H1 (cell line): ENCODE data around the gene ROPN1. TPM values are rescaled to one million over a fixed set of nuclear protein-coding genes. Genes with fewer than 3 reads are reported as not detected.

Experiments used
- CTCF ChIA-PET: fragments of 300-600 bp; sonication (Branson Sonifier 250); formaldehyde crosslinking; loops from one replicate; lab custom pipeline; 2021; ENCODE audit not compliant: partially characterized antibody; lab: Charles Lee
- POLR2A ChIA-PET: fragments of 300-600 bp; sonication (Branson Sonifier 250); formaldehyde crosslinking; loops from one replicate; lab custom pipeline; 2021; ENCODE audit warnings: inconsistent platforms; ENCODE audit not compliant: partially characterized antibody; lab: Charles Lee
- DNase-seq, 2 experiments: peaks; one replicate each; pipeline versions ENCODE4 v3.0.0 to v3.0.0-alpha.2; 2010 to 2022; ENCODE audit warnings: low spot score in 2 of 2, low read depth in 1 of 2, mixed read lengths in 1 of 2
- FAIRE-seq: peaks from 2 replicates; lab custom pipeline; 2011; peaks lifted over from hg19 to GRCh38; lab: Jason Lieb, UNC
- H2AFZ ChIP-seq: 2 replicates; pipeline ENCODE4 v1.8.1; 2012; ENCODE audit warnings: low read length, inconsistent platforms
- H2AK5ac ChIP-seq: 2 replicates; pipeline ENCODE4 v1.6.1; 2013; ENCODE audit warnings: low read depth, low read length
- H2BK120ac ChIP-seq: replicated peaks from 2 replicates; pipeline ENCODE3; 2013; ENCODE audit warnings: low read depth, low read length, inconsistent platforms
- H2BK12ac ChIP-seq: 2 replicates; pipeline ENCODE4 v1.6.1; 2013; ENCODE audit warnings: low read depth, low read length
- H2BK15ac ChIP-seq: 2 replicates; pipeline ENCODE4 v1.6.1; 2013; ENCODE audit warnings: low read length
- H2BK20ac ChIP-seq: 2 replicates; pipeline ENCODE4 v1.6.1; 2013; ENCODE audit warnings: low read length
- H2BK5ac ChIP-seq: 2 replicates; pipeline ENCODE4 v1.6.1; 2013; ENCODE audit warnings: low read depth, low read length
- H3K14ac ChIP-seq: 2 replicates; pipeline ENCODE4 v1.6.1; 2013; ENCODE audit warnings: inconsistent platforms; ENCODE audit not compliant: insufficient read length
- H3K18ac ChIP-seq: 2 replicates; pipeline ENCODE4 v1.6.1; 2013; ENCODE audit warnings: low read length; ENCODE audit errors: extremely low read depth
- H3K23ac ChIP-seq: 2 replicates; pipeline ENCODE4 v1.6.1; 2013; ENCODE audit warnings: inconsistent platforms; ENCODE audit not compliant: insufficient read length
- H3K23me2 ChIP-seq: 2 replicates; pipeline ENCODE4 v1.6.1; 2013; ENCODE audit warnings: low read depth, low read length
- H3K27ac ChIP-seq: 2 replicates; pipeline ENCODE4 v1.6.1; 2011; ENCODE audit warnings: low read depth, low read length, inconsistent platforms
- H3K27me3 ChIP-seq, 4 experiments: replicated peaks in 1 of 4; 1 replicate in 1 of 4; 2 replicates in 3 of 4; pipeline versions ENCODE4 v1.6.1 to v1.8.1; 2011 to 2013; ENCODE audit warnings: low read length in 3 of 4, mild to moderate bottlenecking in 3 of 4, inconsistent platforms in 2 of 4, mixed read lengths in 2 of 4, moderate library complexity in 1 of 4; ENCODE audit not compliant: control insufficient read depth in 3 of 4, insufficient read depth in 3 of 4; ENCODE audit errors: extremely low read depth in 1 of 4
- H3K36me3 ChIP-seq, 4 experiments: 2 replicates each; pipeline versions ENCODE4 v1.6.1 to v1.8.1; 2011 to 2013; ENCODE audit warnings: mild to moderate bottlenecking in 4 of 4, low read length in 3 of 4, moderate library complexity in 2 of 4, control low read depth in 1 of 4, inconsistent platforms in 1 of 4; ENCODE audit not compliant: insufficient read depth in 4 of 4, control insufficient read depth in 2 of 4
- H3K4ac ChIP-seq: replicated peaks from 2 replicates; pipeline ENCODE3; 2013; ENCODE audit warnings: low read length, low read depth, mixed read lengths, inconsistent platforms; ENCODE audit not compliant: insufficient read length
- H3K4me1 ChIP-seq, 4 experiments: replicated peaks in 1 of 4; 1 replicate in 1 of 4; 2 replicates in 3 of 4; pipeline versions ENCODE4 v1.6.1 to v1.8.1; 2011 to 2013; ENCODE audit warnings: low read length in 3 of 4, inconsistent platforms in 2 of 4, mixed read lengths in 1 of 4; ENCODE audit not compliant: insufficient read depth in 4 of 4, control insufficient read depth in 3 of 4
- H3K4me2 ChIP-seq, 2 experiments: 2 replicates each; pipeline versions ENCODE4 v1.6.1 to v1.8.1; 2011 to 2013; ENCODE audit warnings: low read depth in 2 of 2, low read length in 2 of 2, control low read depth in 1 of 2, inconsistent platforms in 1 of 2, mild to moderate bottlenecking in 1 of 2; ENCODE audit not compliant: insufficient read depth in 1 of 2
- H3K4me3 ChIP-seq, 4 experiments: fragments of 200-600, 300-600 bp in 1 of 4; sonication (generic), shearing (Covaris generic), sonication (Bioruptor Twin) in 1 of 4; 2 replicates each; pipeline versions ENCODE4 v1.5.1 to v1.8.1; 2011 to 2016; ENCODE audit warnings: low read length in 4 of 4, low read depth in 3 of 4, control low read depth in 2 of 4, inconsistent platforms in 2 of 4, mild to moderate bottlenecking in 2 of 4, mixed read lengths in 1 of 4, moderate library complexity in 1 of 4; ENCODE audit not compliant: insufficient read depth in 2 of 4; ENCODE audit errors: extremely low read depth in 1 of 4
- H3K56ac ChIP-seq: replicated peaks from 2 replicates; pipeline ENCODE3; 2013; ENCODE audit warnings: low read depth, mild to moderate bottlenecking, mixed read lengths, low read length, inconsistent platforms; ENCODE audit not compliant: insufficient read length
- H3K79me1 ChIP-seq: 2 replicates; pipeline ENCODE4 v1.6.1; 2013; ENCODE audit warnings: low read depth, low read length, control low read depth
- H3K79me2 ChIP-seq, 2 experiments: 2 replicates each; pipeline versions ENCODE4 v1.6.1 to v1.8.1; 2012 to 2013; ENCODE audit warnings: low read length in 2 of 2, mild to moderate bottlenecking in 2 of 2, inconsistent platforms in 1 of 2; ENCODE audit not compliant: insufficient read depth in 2 of 2, control insufficient read depth in 1 of 2
- H3K9ac ChIP-seq, 4 experiments: replicated peaks in 1 of 4; 1 replicate in 1 of 4; 2 replicates in 3 of 4; pipeline versions ENCODE4 v1.6.1 to v1.8.1; 2011 to 2013; ENCODE audit warnings: low read depth in 3 of 4, low read length in 3 of 4, control low read depth in 2 of 4, mild to moderate bottlenecking in 2 of 4, moderate library complexity in 2 of 4, inconsistent platforms in 1 of 4; ENCODE audit errors: extremely low read depth in 1 of 4
- H3K9me3 ChIP-seq, 2 experiments: 2 replicates each; pipeline versions ENCODE4 v1.6.1 to v1.8.1; 2012 to 2013; ENCODE audit warnings: mild to moderate bottlenecking in 2 of 2, moderate library complexity in 2 of 2, control low read depth in 1 of 2, inconsistent platforms in 1 of 2, low read depth in 1 of 2, low read length in 1 of 2, mixed read lengths in 1 of 2; ENCODE audit not compliant: insufficient read depth in 2 of 2
- H4K20me1 ChIP-seq, 2 experiments: replicated peaks in 1 of 2; 2 replicates each; pipeline versions ENCODE3 to v1.8.1; 2011 to 2013; ENCODE audit warnings: inconsistent platforms in 2 of 2, low read length in 2 of 2, mild to moderate bottlenecking in 1 of 2; ENCODE audit not compliant: insufficient read depth in 2 of 2, control insufficient read depth in 1 of 2
- H4K5ac ChIP-seq: 2 replicates; pipeline ENCODE4 v1.6.1; 2013; ENCODE audit warnings: low read length, low read depth, mixed read lengths, inconsistent platforms; ENCODE audit not compliant: insufficient read length
- H4K8ac ChIP-seq: 2 replicates; pipeline ENCODE4 v1.8.0; 2013; ENCODE audit warnings: mild to moderate bottlenecking, moderate library complexity, low read length, inconsistent platforms; ENCODE audit not compliant: insufficient read depth; ENCODE audit errors: extremely low read depth
- H4K91ac ChIP-seq: replicated peaks from 2 replicates; pipeline ENCODE3; 2013; ENCODE audit warnings: low read length, mixed read lengths, inconsistent platforms; ENCODE audit not compliant: insufficient read length
- BACH1 ChIP-seq: IDR thresholded peaks from 2 replicates; pipeline ENCODE4 v1.6.1; 2012; ENCODE audit warnings: low read length, improper control_type of control experiment
- BRCA1 ChIP-seq: IDR thresholded peaks from 2 replicates; pipeline ENCODE4 v1.6.1; 2012; ENCODE audit warnings: low read depth, low read length, improper control_type of control experiment
- FOSL1 ChIP-seq: IDR thresholded peaks from 2 replicates; pipeline ENCODE4 v1.6.1; 2011; ENCODE audit warnings: mild to moderate bottlenecking, low read depth, low read length, moderate library complexity; ENCODE audit not compliant: insufficient read depth
- GTF2F1 ChIP-seq: IDR thresholded peaks from 2 replicates; pipeline ENCODE4 v1.6.1; 2012; ENCODE audit warnings: low read depth, low read length, improper control_type of control experiment, borderline replicate concordance
- HDAC6 ChIP-seq: IDR thresholded peaks from one replicate; pipeline ENCODE4 v1.7.1; 2012; ENCODE audit warnings: low read depth, mild to moderate bottlenecking, inconsistent platforms, low read length, moderate library complexity
- KDM4A ChIP-seq: IDR thresholded peaks from one replicate; pipeline ENCODE4 v1.7.1; 2012; ENCODE audit warnings: low read depth, mild to moderate bottlenecking, moderate library complexity, low read length, inconsistent platforms; ENCODE audit not compliant: severe bottlenecking
- NANOG ChIP-seq: IDR thresholded peaks from 2 replicates; pipeline ENCODE4 v1.6.1; 2011; ENCODE audit warnings: low read length, low read depth, mild to moderate bottlenecking, inconsistent platforms; ENCODE audit not compliant: insufficient read depth, poor library complexity, severe bottlenecking
- PHF8 ChIP-seq: fragments of 200-600 bp; sonication (generic); conservative IDR thresholded peaks from 2 replicates; pipeline ENCODE4 v1.7.1; 2012; ENCODE audit warnings: low read depth, mild to moderate bottlenecking, inconsistent platforms, low read length, moderate library complexity
- RAD21 ChIP-seq, 2 experiments: IDR thresholded peaks in 1 of 2; conservative IDR thresholded peaks in 1 of 2; 2 replicates each; pipeline ENCODE4 v1.6.1; 2011; ENCODE audit warnings: low read depth in 2 of 2, low read length in 2 of 2, improper control_type of control experiment in 1 of 2, inconsistent platforms in 1 of 2, mild to moderate bottlenecking in 1 of 2, moderate library complexity in 1 of 2
- RXRA ChIP-seq: IDR thresholded peaks from 2 replicates; pipeline ENCODE4 v1.6.1; 2011; ENCODE audit warnings: low read depth, mild to moderate bottlenecking, low read length, moderate library complexity; ENCODE audit not compliant: insufficient read depth
- YY1 ChIP-seq: IDR thresholded peaks from 2 replicates; pipeline ENCODE4 v1.6.1; 2011; ENCODE audit warnings: low read depth, mild to moderate bottlenecking, low read length
- WGBS, 2 experiments: shearing (Covaris generic) in 1 of 2; methylation state at CpG; one replicate each; pipeline versions ENCODE4 v1.1.6 to v1.1.7; 2013 to 2015; ENCODE audit warnings: low lambda C conversion rate in 2 of 2, mixed read lengths in 2 of 2, inconsistent platforms in 1 of 2, low coverage in 1 of 2, missing lambda C conversion rate in 1 of 2; ENCODE audit not compliant: insufficient replicate concordance in 2 of 2, insufficient coverage in 1 of 2, insufficient read length in 1 of 2; ENCODE audit errors: extremely low coverage in 1 of 2, missing lambda C conversion rate in 1 of 2; 5-methylcytosine and 5-hydroxymethylcytosine counted together
- polyA plus RNA-seq, 7 experiments: library from polyadenylated mRNA; depleted of rRNA in 3 of 7; stranded (reverse) in 5 of 7; unstranded in 2 of 7; fragments of >200 nt in 5 of 7; fragments of 200-250 nt in 2 of 7; gene quantifications; 1 replicate in 5 of 7; 2 replicates in 1 of 7; 4 replicates in 1 of 7; pipeline versions ENCODE4 v1.2.1 to v1.2.3, GENCODE V29; 2011 to 2013; ENCODE audit warnings: missing spikeins in 2 of 7, mixed read lengths in 2 of 7
- total RNA-seq: library from RNA; stranded (reverse); fragmentation: NEBNext Ultra II Directional; extraction: Animal tissue kit (Norgen Biotek cat#: 25700); gene quantifications from 2 replicates; pipeline ENCODE4 v1.2.1, GENCODE V29; 2021
- TF ChIP-seq, protein P1 (sequence below): IDR thresholded peaks from 2 replicates; pipeline ENCODE4 v1.6.1; 2012; ENCODE audit warnings: low read length, inconsistent platforms

The ROPN1 gene
- total and polyA plus RNA-seq, 2 of the 8 experiments (the other 6 are each of a cell fraction or from before 2014, with no cell fraction given), result 0.03 TPM; not detected in 1

DNA sequence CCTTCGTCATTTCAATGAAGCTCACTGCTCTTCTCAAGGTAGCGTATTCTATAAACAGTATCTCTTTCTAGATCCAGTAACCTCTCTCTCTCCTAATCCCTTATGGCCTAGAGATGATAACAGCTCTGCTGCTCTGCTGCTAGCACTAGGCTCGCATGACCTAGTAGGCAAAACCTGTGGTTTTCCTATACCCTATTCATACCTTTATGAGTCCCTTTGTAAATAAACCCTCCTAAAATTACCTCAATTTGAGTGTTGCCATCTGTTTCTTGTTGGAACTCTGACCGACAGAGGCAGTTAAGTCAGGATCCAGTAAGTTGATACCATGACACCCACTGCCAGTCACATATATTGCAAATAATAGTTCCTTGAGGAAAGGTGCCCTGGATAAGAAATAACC, 38.2 kb downstream of the ROPN1 start:
- 85% methylated on average over 4 of the region's 4 CpGs; no CpG with 5 or more reads in 1 of the 2 experiments for WGBS, 2 experiments
- Histone ChIP-seq H3K4me2 (no peak overlapping the region), H3K27ac (no peak overlapping the region), H2BK5ac (no peak overlapping the region), H3K79me2 (peaks cover 0 to 9% of the 10 kb centered on the region in 2 experiments; a peak in 2 of 4 replicates), H4K5ac (no peak overlapping the region), H2AK5ac (no peak overlapping the region), H3K4me3 (no peak overlapping the region), H3K23me2 (no peaks in the 10 kb centered on the region), H3K4ac (no peak overlapping the region), H3K23ac (no peak overlapping the region), H2AFZ (no peak overlapping the region), H4K91ac (no peak overlapping the region), H4K20me1 (no peaks in the 10 kb centered on the region), H2BK20ac (no peak overlapping the region), H2BK15ac (no peak overlapping the region), H3K56ac (no peak overlapping the region), H3K18ac (no peak overlapping the region), H3K36me3 (peaks cover 0 to 69% (median 32%) of the 10 kb centered on the region in 4 experiments; a peak in 7 of 8 replicates), H2BK120ac (no peak overlapping the region), H3K4me1 (no peaks in the 10 kb centered on the region), H3K9me3 (no peaks in the 10 kb centered on the region), H4K8ac (no peak overlapping the region), H3K27me3 (no peaks in the 10 kb centered on the region), H2BK12ac (no peak overlapping the region), H3K79me1 (0 out of 2 replicates have a peak, but pooled peaks cover 2% of the 10 kb centered on the region), H3K14ac (no peak overlapping the region), H3K9ac (no peak overlapping the region)
- no peak for FAIRE-seq
- DNase-seq, result no peak
- ChIA-PET POLR2A (no interaction called here), CTCF (interaction anchor here (0.8 to 1.2 kb wide), 2 partner anchors 10 to 12 kb away, joined by 3 read pairs; no protein-coding TSS in a partner anchor)
- TF ChIP-seq BACH1, result no peak
- no peak for TF ChIP-seq KDM4A
- TF ChIP-seq YY1, result no peak
- no peak for TF ChIP-seq HDAC6
- TF ChIP-seq FOSL1, result no peak
- TF ChIP-seq, protein P1, sequence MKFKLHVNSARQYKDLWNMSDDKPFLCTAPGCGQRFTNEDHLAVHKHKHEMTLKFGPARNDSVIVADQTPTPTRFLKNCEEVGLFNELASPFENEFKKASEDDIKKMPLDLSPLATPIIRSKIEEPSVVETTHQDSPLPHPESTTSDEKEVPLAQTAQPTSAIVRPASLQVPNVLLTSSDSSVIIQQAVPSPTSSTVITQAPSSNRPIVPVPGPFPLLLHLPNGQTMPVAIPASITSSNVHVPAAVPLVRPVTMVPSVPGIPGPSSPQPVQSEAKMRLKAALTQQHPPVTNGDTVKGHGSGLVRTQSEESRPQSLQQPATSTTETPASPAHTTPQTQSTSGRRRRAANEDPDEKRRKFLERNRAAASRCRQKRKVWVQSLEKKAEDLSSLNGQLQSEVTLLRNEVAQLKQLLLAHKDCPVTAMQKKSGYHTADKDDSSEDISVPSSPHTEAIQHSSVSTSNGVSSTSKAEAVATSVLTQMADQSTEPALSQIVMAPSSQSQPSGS, result no peak
- TF ChIP-seq BRCA1, result no peak
- no peak for TF ChIP-seq NANOG
- no peak for TF ChIP-seq PHF8
- no peak for TF ChIP-seq RAD21 (IDR thresholded peaks at IDR 0.05 in 1 of 2, conservative IDR thresholded peaks at IDR 0.05 in 1 of 2; ENCODE audit: low read depth in 2 of 2, low read length in 2 of 2)
- no peak for TF ChIP-seq GTF2F1
- TF ChIP-seq RXRA, result no peak
